ENCODE results near the gene MMP11.

The MMP11 gene

DNA sequence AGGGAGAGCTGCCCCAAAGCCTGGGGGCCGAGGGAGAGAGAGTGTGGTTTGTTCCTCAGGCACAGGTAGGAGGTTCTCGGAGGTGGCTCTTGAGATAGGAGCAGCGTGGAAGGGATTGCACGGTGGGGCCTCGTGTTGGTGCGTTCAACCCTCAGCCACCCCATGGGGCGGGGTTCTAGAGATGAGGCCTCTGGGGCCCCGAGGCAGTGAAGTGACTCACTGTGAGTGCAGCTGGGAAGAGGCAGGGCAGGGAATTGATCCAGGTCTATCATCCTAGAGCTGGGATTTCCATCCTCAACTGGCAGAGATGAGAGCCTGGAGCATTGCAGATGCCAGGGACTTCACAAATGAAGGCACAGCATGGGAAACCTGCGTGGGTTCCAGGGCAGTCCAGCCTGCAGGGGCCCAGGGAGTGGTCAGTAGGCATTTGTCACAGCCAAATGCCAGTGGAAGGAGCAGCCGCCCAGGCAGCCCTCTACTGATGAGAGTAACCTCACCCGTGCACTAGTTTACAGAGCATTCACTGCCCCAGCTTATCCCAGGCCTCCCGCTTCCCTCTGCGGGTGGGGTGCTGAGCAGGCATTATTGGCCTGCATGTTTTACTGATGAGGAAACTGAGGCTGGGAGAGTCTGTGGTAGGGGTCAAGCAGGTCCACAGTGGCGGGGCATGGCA lies 9.0 kb downstream of the MMP11 start:
- H3K27ac ChIP-seq, result no peak overlapping the region
- TF ChIP-seq CTCF (conservative IDR thresholded peaks at IDR 0.05) (no peak), ZFX (IDR thresholded peaks at IDR 0.05) (no peak)

GRCh38 chr22:23782252-23782651 lies 9.6 kb downstream of the MMP11 start:
- no peak for TF ChIP-seq CTCF (conservative IDR thresholded peaks at IDR 0.05)
- no peak for TF ChIP-seq ZFX (IDR thresholded peaks at IDR 0.05)
- H3K27ac ChIP-seq, result no peak overlapping the region

DNA sequence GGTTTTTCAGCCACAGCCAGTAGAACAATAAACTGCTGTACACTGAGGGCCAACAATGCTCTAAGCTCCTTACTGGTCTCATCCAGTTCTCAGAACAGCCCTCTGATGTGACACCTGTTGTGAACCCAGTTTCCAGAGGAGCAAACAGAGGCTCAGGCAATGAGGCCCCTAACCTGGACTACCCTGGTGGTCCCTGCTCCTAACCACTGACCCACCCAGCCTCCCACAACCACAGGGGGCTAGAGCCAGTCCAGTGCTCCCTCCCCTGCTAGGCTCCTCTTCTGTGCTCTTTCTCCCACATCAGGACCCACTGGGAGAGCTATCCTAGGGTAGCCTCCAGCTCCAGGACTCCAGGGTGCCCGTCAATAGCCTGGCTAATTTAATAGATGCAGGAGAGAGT lies 10.1 kb downstream of the MMP11 start:
- no peak overlapping the region for H3K27ac ChIP-seq
- TF ChIP-seq ZFX (IDR thresholded peaks at IDR 0.05) (no peak), CTCF (conservative IDR thresholded peaks at IDR 0.05) (no peak)

DNA sequence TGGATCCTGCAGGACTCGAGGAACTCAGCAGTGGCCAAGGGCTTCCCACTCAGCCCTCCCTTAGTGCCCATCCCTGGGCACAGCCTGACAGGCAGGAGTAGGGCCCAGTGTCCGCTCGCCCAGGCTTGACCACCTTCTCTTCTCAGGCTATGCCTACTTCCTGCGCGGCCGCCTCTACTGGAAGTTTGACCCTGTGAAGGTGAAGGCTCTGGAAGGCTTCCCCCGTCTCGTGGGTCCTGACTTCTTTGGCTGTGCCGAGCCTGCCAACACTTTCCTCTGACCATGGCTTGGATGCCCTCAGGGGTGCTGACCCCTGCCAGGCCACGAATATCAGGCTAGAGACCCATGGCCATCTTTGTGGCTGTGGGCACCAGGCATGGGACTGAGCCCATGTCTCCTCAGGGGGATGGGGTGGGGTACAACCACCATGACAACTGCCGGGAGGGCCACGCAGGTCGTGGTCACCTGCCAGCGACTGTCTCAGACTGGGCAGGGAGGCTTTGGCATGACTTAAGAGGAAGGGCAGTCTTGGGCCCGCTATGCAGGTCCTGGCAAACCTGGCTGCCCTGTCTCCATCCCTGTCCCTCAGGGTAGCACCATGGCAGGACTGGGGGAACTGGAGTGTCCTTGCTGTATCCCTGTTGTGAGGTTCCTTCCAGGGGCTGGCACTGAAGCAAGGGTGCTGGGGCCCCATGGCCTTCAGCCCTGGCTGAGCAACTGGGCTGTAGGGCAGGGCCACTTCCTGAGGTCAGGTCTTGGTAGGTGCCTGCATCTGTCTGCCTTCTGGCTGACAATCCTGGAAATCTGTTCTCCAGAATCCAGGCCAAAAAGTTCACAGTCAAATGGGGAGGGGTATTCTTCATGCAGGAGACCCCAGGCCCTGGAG lies 10.9 kb downstream of the MMP11 start:
- TF ChIP-seq ZFX (IDR thresholded peaks at IDR 0.05) (no peak), CTCF (conservative IDR thresholded peaks at IDR 0.05) (no peak)
- no peak overlapping the region for H3K27ac ChIP-seq

DNA sequence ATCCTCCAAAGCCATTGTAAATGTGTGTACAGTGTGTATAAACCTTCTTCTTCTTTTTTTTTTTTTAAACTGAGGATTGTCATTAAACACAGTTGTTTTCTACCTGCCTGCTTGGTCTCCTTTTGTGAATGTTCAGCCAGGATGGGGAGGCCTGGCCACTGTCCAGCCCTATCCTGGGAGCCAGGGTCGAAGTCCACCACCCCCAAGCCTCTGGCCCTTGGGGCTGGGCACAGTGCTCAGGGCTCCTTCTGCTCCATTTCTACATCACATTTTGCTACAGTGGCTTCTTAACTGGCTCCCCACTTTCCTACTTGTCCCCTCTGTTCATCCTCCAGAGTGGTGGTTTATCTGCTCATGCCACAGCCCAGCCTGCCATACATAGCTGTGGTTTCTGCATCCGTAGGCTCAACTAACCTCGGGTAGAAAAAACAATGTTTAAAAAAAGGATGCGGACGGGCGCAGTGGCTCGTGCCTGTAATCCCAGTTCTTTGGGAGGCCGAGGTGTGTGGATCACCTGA lies 11.6 kb downstream of the MMP11 start:
- TF ChIP-seq ZFX (IDR thresholded peaks at IDR 0.05), result no peak
- no peak for TF ChIP-seq CTCF (conservative IDR thresholded peaks at IDR 0.05)
- H3K27ac ChIP-seq, result no peak overlapping the region

GRCh38 chr22:23786261-23786710 lies 13.6 kb downstream of the MMP11 start:
- H3K27ac ChIP-seq, result peak overlapping the region; percentile 87
- no peak for TF ChIP-seq CTCF (conservative IDR thresholded peaks at IDR 0.05)
- no peak for TF ChIP-seq ZFX (IDR thresholded peaks at IDR 0.05)

Measured in C4-2B (cell line).